Ishikawa (cell line): ENCODE data around the gene MCF2L2.

ENCODE experiments used
- CEBPB ChIP-seq: IDR thresholded peaks from 2 replicates; pipeline ENCODE4 v1.6.1; 2012
- NFIC ChIP-seq: IDR thresholded peaks from 2 replicates; pipeline ENCODE4 v1.6.1; 2012
- REST ChIP-seq: IDR thresholded peaks from 2 replicates; pipeline ENCODE4 v1.6.1; 2012; ENCODE audit warnings: low read depth, mild to moderate bottlenecking
- ZBTB7A ChIP-seq: IDR thresholded peaks from 2 replicates; pipeline ENCODE4 v1.6.1; 2012; ENCODE audit warnings: low read depth

GRCh38 chr3:183229178-183229577 lies 199.2 kb downstream of the MCF2L2 start:
- TF ChIP-seq REST (no peak), NFIC (no peak), CEBPB (no peak), ZBTB7A (no peak)
